ENCODE results near the gene TBCD.

DNA sequence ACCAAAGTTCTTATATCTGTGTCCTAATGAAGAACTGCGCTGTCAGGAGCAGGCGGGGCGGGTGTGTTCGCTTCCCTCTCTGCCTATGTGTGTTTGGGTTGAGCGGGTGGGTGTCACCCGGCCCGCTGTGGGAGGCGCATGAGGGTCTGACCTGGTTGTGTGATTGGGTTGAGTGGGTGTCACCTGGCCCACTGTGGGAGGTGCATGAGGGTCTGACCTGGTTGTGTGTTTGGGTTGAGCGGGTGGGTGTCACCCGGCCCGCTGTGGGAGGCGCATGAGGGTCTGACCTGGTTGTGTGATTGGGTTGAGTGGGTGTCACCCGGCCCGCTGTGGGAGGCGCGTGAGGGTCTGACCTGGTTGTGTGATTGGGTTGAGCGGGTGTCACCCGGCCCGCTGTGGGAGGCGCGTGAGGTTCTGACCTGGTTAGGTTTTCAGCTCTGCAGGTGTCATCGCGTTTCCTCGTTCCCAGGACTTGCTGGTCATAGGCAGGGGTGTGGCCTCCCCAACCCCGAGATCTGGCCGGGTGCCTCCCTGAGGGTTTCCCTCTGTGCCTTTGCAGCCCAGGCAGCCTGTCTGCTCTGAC is 157.5 kb downstream of the TBCD start:
- TF ChIP-seq, protein P1, sequence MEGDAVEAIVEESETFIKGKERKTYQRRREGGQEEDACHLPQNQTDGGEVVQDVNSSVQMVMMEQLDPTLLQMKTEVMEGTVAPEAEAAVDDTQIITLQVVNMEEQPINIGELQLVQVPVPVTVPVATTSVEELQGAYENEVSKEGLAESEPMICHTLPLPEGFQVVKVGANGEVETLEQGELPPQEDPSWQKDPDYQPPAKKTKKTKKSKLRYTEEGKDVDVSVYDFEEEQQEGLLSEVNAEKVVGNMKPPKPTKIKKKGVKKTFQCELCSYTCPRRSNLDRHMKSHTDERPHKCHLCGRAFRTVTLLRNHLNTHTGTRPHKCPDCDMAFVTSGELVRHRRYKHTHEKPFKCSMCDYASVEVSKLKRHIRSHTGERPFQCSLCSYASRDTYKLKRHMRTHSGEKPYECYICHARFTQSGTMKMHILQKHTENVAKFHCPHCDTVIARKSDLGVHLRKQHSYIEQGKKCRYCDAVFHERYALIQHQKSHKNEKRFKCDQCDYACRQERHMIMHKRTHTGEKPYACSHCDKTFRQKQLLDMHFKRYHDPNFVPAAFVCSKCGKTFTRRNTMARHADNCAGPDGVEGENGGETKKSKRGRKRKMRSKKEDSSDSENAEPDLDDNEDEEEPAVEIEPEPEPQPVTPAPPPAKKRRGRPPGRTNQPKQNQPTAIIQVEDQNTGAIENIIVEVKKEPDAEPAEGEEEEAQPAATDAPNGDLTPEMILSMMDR (IDR thresholded peaks at IDR 0.05; ENCODE audit: low read depth, low read length), result no peak
- no peak for TF ChIP-seq EZH2phosphoT487 (IDR thresholded peaks at IDR 0.05; ENCODE audit: low read depth)

Measured in OCI-LY3 (cell line).